Measurements from ENCODE around the gene KCNH1. TPM values are rescaled to one million over a fixed set of nuclear protein-coding genes. Genes with fewer than 3 reads are reported as not detected.

KCNH1 gene
- total RNA-seq, 4 donors from 2014 or later, result 0.29 to 0.67 (median 0.38) TPM

GRCh38 chr1:210650403-210650802, 483.5 kb downstream of the KCNH1 start:
- intact Hi-C loops (cut with DNase I; ENCODE audit: low total_unique reads) (no loop called here), in situ Hi-C loops (cut with MboI; ENCODE audit: low sequenced_read_pairs in 4 of 4) (no loop called here)
- no peak overlapping the region for H3K4me3 ChIP-seq
- no peaks in the 10 kb centered on the region for H3K27me3 ChIP-seq
- TF ChIP-seq CTCF (IDR thresholded peaks at IDR 0.05 in 4 of 5, conservative IDR thresholded peaks at IDR 0.05 in 1 of 5) (no peak), POLR2A (IDR thresholded peaks at IDR 0.05) (no peak)
- ATAC-seq, result no peak
- no peaks in the 10 kb centered on the region for H3K9me3 ChIP-seq
- H3K36me3 ChIP-seq, result no peaks in the 10 kb centered on the region
- no peak for DNase-seq
- no peak overlapping the region for H3K27ac ChIP-seq
- H3K4me1 ChIP-seq, result no peaks in the 10 kb centered on the region

GRCh38 chr1:210648588-210649269, 485.2 kb downstream of the KCNH1 start:
- no peak for DNase-seq
- no peak overlapping the region for H3K27ac ChIP-seq
- intact Hi-C loops (cut with DNase I; ENCODE audit: low total_unique reads), result no loop called here
- in situ Hi-C loops (cut with MboI; ENCODE audit: low sequenced_read_pairs in 4 of 4), result no loop called here
- ATAC-seq, result no peak
- no peak for TF ChIP-seq POLR2A (IDR thresholded peaks at IDR 0.05)
- no peak for TF ChIP-seq CTCF (IDR thresholded peaks at IDR 0.05 in 4 of 5, conservative IDR thresholded peaks at IDR 0.05 in 1 of 5)
- no peak overlapping the region for H3K4me3 ChIP-seq
- H3K4me1 ChIP-seq, result no peaks in the 10 kb centered on the region
- no peaks in the 10 kb centered on the region for H3K9me3 ChIP-seq
- no peaks in the 10 kb centered on the region for H3K36me3 ChIP-seq
- H3K27me3 ChIP-seq, result no peaks in the 10 kb centered on the region

- DNase-seq, result no peak
- Histone ChIP-seq H3K27me3 (no peaks in the 10 kb centered on the region), H3K9me3 (no peaks in the 10 kb centered on the region), H3K27ac (no peak overlapping the region), H3K4me1 (no peaks in the 10 kb centered on the region), H3K36me3 (no peaks in the 10 kb centered on the region), H3K4me3 (no peak overlapping the region)
- ATAC-seq, result no peak
- intact Hi-C loops (cut with DNase I; ENCODE audit: low total_unique reads), result no loop called here
- no peak for TF ChIP-seq CTCF (IDR thresholded peaks at IDR 0.05 in 4 of 5, conservative IDR thresholded peaks at IDR 0.05 in 1 of 5)
- no peak for TF ChIP-seq POLR2A (IDR thresholded peaks at IDR 0.05)
- in situ Hi-C loops (cut with MboI; ENCODE audit: low sequenced_read_pairs in 4 of 4), result no loop called here
These were observed 486.3 kb downstream of the KCNH1 start for GRCh38 chr1:210647406-210648333.

- ATAC-seq, result no peak
- TF ChIP-seq POLR2A (IDR thresholded peaks at IDR 0.05) (no peak), CTCF (IDR thresholded peaks at IDR 0.05 in 4 of 5, conservative IDR thresholded peaks at IDR 0.05 in 1 of 5) (no peak)
- Histone ChIP-seq H3K27me3 (no peaks in the 10 kb centered on the region), H3K36me3 (no peaks in the 10 kb centered on the region), H3K27ac (no peak overlapping the region), H3K4me1 (no peaks in the 10 kb centered on the region), H3K9me3 (no peaks in the 10 kb centered on the region), H3K4me3 (no peak overlapping the region)
- no peak for DNase-seq
- in situ Hi-C loops (cut with MboI; ENCODE audit: low sequenced_read_pairs in 4 of 4), result no loop called here
- intact Hi-C loops (cut with DNase I; ENCODE audit: low total_unique reads), result no loop called here
These were observed 487.7 kb downstream of the KCNH1 start for GRCh38 chr1:210646258-210646616.
